HPDE6-E6E7 (cell line): ENCODE results near the gene AFAP1.

Source experiments
- DNase-seq: peaks from one replicate; pipeline ENCODE4 v3.0.0; 2011; ENCODE audit warnings: missing footprints; ENCODE audit errors: extremely low spot score

Gene AFAP1

DNA sequence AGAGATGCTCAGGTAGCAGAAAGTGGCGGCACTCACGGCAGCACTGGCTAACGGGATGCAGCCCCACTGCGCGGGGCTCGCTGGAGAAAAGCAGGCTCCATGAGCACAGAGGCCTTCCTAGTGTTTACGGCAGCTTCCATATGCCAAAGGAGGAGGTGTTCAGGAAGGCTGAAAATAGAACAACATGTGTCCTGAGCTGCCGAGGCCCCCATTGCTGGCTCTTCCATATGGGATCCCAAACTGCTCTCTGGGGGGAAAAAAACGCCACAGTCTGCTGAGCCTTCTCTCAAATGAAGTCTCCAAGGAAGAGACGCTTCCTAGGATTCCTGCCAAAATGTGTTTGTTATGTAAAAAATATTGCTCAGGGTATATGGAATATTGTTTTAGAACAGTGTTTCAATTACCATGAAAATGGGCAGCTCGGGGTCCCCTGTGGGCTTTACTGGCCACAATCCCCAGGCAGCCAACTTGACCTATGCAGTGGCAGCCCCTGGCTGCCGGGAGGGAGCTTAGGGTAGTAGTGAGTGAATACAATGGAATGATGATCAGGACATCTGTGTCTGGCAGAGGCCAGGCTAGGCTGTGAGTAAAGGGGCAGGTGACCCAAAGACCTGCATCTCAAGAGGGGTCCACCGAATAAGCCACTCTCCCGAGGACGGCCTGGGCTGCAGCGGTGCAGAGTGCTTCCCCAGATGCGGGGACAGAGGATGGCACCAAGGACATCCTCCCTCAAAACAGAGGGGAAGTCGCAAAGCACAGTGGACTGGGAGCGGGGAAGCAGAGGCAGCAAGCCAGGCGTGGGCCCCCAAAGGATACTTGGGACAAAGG, 170.1 kb downstream of the AFAP1 start:
- no peak for DNase-seq

DNA sequence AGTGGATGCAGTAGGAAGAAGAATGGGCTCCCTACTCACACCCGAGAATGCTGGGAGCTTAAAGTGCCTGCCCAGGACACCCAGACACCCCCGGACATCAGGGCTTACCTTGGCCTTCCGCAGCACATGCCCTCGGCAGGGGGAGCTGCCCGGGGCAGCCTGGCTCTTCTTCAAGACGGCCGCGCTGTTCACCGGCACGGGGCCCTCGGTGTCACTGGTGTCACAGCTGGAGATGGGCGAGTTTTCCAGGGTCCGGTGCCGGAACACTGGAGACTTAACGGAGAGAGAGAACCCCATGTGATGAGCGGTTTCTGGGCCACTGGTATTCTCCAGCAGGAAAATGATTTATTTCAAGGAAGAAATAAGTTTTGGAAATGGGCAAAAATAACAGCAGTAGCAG, 170.9 kb downstream of the AFAP1 start:
- DNase-seq = no peak

DNA sequence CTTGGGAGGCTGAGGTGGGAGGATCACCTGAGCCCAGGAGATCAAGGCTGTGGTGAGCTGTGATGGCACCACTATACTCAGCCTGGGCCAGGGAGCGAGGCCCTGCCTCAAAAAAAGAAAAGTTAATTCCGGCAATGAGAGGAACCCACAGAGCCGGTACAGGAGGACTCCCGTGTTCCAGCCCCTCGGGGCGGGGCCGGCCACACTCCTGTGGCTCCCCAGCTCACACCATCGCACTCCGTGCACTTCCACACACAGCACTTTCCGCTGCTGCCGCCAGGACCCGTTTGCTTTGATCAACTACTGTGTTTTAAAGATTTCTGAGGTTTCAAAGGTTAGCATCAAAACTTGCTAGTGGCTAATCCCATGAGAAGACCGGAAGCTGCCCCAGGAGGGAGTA, 171.7 kb downstream of the AFAP1 start:
- DNase-seq = no peak

DNA sequence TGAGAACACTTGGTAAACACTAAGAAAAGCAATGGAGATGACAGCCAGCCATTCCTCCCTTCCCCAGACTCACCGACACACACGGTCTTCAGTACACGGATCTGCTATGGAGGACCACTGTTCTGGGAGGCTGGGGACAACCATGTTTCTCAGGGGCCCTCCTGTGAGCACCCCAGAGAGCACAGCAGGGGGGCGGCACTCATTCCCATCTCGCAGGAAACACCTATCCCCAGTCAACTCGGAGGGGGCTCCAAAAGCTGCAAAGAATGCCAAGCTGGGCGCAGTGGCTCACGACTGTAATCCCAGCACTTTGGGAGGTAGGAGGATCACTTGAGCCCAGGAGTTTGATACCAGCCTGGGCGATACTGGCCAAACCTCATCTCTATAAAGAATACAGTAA, 172.1 kb downstream of the AFAP1 start:
- no peak for DNase-seq

DNA sequence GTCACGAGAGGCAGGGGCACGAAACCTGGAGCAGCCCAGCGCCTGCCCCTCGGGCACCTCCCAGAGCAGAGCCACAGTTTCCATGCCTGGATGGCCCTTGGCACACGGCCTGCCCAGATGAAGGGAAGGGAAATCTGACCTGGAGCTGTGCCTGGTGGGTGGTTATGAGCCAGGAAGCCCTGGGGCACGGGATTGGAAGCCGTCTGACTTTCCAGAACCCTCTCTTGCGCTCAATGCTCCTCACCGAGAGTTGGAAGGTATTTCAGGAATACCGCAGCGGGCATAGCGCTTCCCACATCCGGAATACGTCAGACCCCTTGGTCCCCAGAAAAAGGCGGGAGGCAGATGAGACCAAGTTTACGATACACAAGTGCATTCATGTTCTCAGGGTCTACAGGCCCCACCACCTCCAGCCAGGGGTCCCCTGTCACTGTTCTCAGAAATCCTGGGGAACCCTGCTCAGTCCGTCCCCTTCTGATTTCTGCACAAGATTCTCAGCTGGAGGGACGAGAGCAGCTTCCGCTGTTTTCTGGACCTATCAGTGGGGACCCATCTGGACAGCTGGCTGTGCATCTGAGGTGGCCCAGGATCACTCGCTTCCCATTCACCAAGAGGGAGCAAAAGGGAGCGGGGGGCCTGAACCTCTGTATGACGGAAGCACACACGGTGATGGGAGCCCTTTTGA, 172.9 kb downstream of the AFAP1 start:
- no peak for DNase-seq

DNA sequence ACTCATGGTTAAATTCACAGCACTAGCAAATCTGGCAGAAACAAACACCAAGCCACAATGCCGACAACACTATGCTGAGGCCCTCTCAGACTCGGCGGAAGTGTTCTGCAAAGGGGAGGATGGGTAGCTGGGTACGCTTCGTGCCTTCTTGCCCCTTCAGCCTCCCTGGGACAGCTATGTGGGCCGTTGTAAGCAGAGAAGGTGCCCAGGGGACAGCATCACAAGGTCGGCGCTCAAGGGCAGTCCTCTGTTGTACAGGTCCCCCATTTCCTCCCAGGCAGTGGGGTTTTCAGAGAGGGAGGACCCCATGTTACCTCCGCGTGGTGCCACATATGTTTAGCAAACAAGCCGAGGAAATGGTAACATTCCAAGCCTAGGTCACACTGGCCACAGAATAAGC, 173.6 kb downstream of the AFAP1 start:
- DNase-seq = no peak

DNA sequence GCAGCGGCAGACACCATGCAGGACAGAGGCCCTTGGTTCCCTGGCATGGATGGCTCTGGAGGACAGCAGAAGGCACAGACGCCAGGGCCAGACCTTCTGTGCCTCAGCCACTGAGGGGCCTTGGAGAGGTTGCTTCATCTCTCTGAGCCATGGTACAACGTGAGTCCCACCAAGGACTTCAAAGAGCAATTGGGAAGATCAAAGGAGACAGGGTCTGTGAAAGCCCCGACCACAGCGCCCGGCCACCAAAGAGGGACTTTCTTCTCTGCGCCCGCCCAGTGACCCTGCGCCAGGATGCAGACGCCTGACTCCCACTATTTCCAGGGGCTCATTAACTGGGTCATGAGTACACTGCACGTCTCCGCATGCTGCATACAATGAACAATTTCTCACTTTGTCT, 174.0 kb downstream of the AFAP1 start:
- DNase-seq = no peak

DNA sequence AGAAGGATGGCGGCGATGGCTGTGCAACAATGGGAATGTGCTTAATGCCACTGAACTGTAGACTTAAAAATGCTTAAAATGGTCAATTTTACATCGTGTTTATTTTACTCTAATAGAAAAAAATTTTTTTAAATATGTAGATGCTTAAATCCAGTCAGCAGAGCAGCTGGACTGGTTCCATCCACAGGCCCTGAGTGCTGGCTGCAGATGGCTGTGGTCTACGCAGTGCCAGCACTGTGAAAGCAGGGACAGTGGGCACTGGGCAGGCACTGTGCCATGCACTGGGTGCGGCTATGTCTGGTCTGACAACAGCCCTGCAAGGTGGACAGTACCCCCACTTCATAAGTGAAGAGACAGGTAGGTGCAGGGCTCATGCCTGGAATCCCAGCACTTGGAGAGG, 175.2 kb downstream of the AFAP1 start:
- DNase-seq = no peak

DNA sequence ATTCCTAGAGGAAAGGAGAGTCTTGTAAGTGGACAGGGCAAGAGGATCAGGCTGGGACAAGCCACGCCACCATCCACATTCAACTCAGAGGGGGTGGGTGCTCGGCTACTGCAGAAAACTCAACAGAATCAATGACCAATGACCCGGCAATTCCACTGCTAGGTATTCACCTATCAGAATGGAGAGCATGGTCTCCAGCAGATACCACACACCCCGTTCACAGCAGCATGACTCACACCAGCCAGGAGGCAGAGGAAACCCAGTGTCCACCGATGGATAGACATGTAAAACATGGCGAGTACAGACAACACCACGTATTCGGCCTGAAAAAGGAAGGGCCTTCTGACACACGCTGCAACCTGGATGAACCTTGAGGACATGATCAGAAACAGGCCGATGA, 175.9 kb downstream of the AFAP1 start:
- DNase-seq = peak; percentile 49

DNA sequence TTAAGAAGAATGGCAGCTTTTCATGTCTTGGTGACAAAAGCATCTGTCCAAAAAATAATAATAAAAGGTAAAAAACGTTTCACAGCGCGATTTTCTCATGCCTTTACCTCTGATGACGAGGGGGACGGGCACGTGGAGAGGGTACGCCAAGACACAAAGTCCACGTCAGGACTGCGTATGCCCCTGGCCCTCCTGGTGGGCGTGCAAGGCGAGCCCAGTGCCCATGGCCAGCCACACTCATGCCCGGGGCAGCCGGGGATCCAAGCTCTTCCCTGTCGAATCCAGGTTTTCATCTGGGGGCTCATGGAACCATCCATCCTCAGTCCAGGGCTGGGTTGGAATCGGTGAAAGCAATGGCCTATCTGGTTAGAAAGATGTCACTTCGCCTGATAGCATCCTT, 176.6 kb downstream of the AFAP1 start:
- no peak for DNase-seq

DNA sequence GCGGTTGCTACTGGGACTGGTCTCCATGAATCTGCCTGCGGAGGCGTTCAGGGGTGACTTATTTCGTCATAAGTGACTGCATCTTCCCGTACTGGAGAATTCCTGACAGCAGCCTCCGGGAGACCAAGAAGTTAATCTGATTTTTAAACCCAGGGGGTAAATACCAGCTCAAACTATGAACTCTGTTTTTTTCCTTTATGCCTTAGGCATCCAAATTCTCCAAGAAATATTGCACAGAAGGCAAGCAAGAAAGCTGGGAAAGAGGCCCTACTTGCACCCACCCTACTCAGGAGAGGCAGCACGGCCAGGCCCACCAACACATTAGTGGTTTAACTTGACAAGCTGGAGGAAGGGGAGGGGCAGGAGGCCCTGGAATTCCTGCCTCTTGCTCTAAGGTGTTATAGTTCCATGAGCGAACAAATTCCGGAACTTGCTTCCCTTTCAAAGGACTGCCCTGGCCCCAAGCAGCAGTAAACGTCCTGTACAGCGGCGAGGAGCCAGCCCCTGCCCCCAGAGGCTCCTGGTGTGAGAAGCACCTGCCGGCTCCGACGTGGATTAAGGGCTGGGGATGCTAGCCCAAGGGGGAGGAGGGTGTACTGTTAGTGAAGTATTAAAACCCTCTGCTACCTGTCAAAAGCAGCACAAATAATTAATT, 177.2 kb downstream of the AFAP1 start:
- no peak for DNase-seq

DNA sequence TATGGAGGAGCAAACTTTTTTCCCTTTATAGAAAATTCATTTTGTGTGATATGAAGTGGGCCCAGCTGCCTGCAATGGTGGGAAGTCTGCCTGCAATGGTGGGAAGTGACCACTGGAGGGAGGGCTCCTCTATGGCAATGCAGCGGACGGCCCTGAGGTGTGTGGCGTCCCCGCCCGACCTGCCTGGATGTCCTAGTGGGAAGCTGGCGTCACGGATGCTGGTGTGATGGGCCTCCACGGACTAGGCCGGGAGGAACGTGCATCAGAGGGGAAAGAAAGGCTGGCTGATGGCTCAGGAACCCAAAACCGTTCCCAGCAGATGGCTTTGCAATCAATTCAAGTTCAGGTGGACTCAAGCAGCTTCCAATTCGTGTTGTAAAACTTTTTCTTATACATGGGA, 177.9 kb downstream of the AFAP1 start:
- no peak for DNase-seq

DNA sequence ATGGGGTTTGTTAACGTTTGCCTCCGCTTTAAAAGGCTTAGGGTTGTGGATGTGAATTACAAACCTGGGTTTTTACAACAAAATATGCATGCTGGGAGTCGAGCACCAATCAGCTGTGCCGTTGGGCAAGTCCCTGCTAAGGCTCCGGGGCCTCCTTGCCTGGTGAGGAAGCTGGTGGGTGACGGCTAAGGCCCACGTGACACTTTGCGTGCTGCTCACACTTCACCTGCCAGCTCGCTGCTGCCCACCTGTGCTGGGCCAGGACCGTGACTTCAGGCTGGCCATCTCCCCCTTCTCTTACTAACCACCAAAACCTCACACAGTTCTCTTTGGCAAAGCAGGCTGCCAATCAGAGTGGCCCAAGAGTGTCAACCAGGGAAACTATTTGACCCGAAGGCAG, 178.3 kb downstream of the AFAP1 start:
- DNase-seq = no peak

DNA sequence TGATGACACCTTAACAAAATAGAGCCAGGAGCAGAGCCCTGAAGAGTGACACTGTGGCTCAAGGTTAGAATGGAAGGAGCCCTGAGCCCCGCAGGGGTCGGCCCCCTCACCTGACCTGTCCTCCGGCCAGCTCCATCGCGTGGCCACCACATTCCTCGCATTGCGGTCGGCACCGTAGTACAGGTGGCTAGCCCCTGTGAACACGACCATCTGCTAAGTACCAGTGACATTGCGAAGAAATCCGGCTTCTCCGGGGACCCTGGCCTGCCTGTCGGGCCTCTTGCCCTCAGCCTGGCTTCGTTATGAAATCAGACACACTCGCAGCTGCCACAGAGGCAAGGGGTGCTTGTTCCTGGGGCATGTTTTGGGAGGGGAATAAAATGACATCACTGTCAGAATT, 179.0 kb downstream of the AFAP1 start:
- DNase-seq = no peak

DNA sequence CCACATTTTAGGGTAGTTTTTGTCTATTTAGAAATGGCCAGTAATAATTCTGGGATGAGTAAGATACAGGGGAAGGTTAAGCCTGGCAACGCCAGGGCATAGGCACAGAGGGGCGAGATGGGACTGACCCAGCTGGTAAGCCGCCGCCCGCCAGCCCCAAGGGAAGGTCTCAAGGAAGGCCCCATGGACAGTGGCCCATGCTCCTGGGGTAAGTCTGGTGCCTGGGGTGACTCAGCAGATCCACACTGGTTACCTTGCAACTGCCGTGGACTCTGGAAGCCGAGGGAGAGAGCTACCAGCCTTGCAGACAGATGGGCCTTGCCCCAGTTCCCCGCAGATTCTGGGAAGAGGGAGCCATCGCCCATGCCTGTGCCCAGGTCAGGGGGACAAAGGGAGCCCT, 179.4 kb downstream of the AFAP1 start:
- DNase-seq = no peak

DNA sequence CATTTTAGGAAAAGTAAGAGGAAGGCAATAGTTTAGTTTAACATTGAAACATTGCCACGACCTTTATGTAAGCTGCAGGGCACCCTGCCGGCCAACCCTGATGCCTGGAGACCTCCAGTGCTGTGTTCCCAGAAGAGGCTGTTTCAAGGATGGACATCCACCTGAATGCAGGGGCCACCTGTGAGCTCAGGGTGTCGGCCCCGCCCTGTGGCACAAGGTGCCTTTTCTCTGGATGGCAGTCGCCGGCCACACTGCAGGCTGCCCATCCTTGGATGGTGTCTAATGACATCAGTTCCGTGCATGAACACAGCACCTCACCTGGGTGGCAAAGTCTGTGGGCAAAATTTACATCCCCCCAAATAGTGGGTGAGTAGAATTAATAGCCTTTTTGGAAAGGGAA, 180.0 kb downstream of the AFAP1 start:
- no peak for DNase-seq

DNA sequence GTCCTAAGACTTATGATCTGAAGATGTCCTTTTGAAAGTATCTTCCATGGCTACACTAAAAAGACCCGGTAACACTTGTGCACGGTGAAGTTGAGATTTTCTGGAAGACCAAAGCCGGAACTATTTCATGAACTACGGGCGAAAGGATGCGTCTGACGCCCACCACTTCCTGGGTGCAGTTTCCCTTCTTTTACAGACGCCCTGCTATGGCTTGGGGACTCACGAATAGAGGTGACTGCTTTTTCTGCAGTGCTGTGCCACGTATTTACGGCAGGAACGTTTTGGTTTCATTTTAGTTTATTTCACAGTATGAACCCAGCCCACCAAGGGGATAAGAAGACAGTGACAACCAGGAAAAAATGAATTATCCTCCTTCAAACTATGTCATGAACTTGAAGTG, 180.4 kb downstream of the AFAP1 start:
- DNase-seq = no peak

DNA sequence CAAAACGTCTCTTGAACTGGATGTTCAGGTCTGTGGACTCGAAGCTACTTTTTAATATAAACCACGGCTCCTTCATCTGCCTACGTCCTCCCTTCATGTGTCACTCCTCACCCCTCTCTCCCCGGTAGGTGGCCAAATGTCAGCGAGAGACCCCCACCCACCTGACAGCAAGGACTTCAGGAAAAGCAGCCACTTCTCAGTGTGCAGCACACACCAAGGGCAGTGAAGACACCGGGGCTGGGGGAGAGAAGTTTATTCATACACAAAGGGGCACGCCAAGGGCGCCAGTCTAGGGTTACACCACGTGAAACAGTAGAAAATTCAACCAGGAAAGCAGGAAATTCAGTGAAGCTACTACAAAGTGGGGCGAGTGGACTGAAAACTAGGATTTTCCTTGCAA, 181.2 kb downstream of the AFAP1 start:
- DNase-seq = no peak

DNA sequence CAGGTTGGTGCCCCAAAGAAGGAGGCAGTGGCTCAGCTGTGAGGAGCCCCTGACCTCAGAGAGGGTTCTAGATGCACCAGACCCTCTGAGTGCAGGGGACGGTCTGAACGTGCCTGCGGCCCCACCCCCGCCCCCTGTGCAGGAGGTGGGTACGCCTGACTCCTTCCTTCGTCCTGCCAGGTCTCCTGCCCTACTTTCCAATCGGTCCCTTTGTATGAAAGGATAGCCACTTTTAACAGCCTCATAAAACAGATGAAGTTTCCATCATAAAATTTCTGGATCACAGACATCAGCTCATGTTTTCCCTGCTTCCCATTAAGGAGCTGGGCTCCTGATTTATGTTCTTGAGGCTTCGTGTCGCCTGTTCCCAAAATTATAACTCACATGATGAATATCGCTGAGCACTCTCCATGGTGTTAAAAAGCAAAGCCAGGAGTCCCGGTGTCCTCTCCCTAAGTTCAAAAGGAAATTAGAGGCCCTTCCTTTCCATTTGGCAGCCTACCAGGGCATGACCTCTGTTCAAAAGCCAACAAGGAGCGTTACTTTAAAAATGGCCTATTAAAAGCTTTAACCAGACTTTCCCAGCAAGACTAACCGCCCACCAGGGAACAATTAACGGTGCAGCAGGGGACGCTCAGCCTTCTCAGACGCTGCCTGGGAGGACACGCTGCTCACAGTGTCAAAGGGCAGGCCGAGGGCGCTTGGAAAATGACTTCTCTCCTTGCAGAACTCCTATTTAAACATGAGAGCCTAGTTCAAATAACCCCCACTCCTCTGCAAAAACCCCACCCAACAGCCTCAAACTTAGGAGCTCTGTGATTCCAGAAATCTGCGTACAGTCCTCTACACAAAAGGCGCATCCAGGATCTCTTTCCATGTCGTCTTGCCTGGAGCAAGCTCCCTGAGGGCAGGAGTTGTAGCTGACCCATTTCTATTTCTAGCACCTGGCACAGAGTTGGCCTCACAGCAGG, 181.9 kb downstream of the AFAP1 start:
- DNase-seq = no peak

DNA sequence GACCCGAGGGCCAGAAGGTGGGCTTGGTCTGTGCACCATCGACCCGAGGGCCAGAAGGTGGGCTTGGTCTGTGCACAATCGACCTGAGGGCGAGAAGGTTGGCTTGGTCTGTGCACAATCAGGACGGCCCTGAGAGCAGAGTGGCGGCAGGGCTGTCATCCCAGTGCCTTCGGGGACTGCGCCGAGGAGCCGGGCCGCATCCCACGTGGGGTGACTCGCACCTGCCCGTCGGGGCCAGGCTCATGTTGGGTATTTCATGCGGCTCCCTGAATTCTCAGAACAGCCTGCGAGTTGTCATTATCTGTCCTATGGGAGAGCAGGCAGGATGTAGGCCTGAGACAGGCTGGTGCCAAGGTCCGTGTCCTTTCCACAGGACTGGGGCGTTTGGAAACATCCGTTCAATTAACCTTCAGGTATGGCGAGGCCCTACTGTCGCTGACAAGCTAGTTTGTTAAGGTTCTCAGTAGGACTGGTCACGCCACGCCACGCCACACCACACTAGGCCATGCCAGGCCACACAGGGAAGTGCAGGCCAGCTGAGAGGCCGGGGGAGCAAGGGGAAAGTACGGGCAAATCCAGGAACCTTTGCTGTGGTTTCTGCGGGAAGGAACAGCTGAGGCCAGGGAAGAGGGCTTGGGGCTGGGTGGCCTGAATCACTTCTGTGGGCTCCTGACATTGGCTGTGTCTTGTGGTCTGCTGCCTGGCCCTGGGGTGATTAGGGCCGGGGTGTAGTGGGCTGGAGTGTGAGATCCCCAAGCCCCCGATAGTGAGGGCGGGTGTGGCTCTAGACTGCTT, 182.9 kb downstream of the AFAP1 start:
- no peak for DNase-seq

DNA sequence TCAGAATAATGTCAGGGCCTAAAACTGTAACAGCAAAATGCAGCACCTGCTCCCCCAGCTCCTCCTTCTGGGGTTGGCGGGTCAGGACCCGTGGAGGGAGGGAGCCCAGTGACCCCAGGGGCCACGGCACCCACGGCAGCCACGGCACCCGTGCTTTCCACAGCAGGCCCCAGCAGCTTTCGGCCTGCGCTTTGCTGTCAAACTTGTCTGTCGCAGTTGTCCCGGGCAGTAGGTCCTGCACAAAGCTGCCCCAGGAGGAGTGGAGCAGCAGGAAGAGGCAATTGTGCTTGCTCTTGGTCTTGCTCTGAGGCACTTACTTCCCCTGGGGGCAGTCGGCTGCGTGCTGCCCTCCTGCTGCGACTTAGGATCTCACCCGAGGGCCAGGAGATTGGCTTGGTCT, 183.6 kb downstream of the AFAP1 start:
- DNase-seq = no peak
